Keratinocyte (primary cell): ENCODE data around the gene AFAP1L2. TPM values are rescaled to one million over a fixed set of nuclear protein-coding genes. Genes with fewer than 3 reads are reported as not detected.

Experiments
- DNase-seq: peaks from one replicate; pipeline ENCODE4 v3.0.0-alpha.2; 2011; ENCODE audit warnings: low read depth, missing footprints, low spot score
- FAIRE-seq: peaks from 2 replicates; lab custom pipeline; 2011; peaks lifted over from hg19 to GRCh38; lab: Jason Lieb, UNC
- H2AFZ ChIP-seq: 2 replicates; pipeline ENCODE4 v1.6.0; 2012; ENCODE audit warnings: low read length, control low read depth, inconsistent platforms; ENCODE audit not compliant: control insufficient read depth
- H3K27ac ChIP-seq: 2 replicates; pipeline ENCODE4 v1.5.1; 2011; ENCODE audit warnings: low read length; ENCODE audit not compliant: control insufficient read depth, insufficient read depth
- H3K27me3 ChIP-seq: 3 replicates; pipeline ENCODE4 v1.6.0; 2011; ENCODE audit warnings: low read length; ENCODE audit not compliant: control insufficient read depth, insufficient read depth; ENCODE audit errors: extremely low read depth
- H3K36me3 ChIP-seq, 2 experiments: 2 replicates in 1 of 2; 3 replicates in 1 of 2; pipeline ENCODE4 v1.5.1; 2011; ENCODE audit warnings: low read length in 2 of 2, mild to moderate bottlenecking in 1 of 2; ENCODE audit not compliant: control insufficient read depth in 2 of 2, insufficient read depth in 2 of 2; ENCODE audit errors: extremely low read depth in 1 of 2
- H3K4me1 ChIP-seq: 3 replicates; pipeline ENCODE4 v1.5.1; 2011; ENCODE audit warnings: low read length; ENCODE audit not compliant: control insufficient read depth, insufficient read depth; ENCODE audit errors: extremely low read depth
- H3K4me2 ChIP-seq: 3 replicates; pipeline ENCODE4 v1.6.0; 2011; ENCODE audit warnings: low read depth, low read length; ENCODE audit not compliant: control insufficient read depth, insufficient read depth; ENCODE audit errors: extremely low read depth
- H3K4me3 ChIP-seq, 3 experiments: fragments of 200-600 bp in 1 of 3; sonication (generic) in 1 of 3; 2 replicates in 2 of 3; 3 replicates in 1 of 3; pipeline ENCODE4 v1.5.1; 2011 to 2016; ENCODE audit warnings: low read length in 3 of 3, mild to moderate bottlenecking in 3 of 3, control low read depth in 2 of 3, inconsistent platforms in 1 of 3, low read depth in 1 of 3, mixed read lengths in 1 of 3, mixed run types in 1 of 3, moderate library complexity in 1 of 3; ENCODE audit not compliant: control insufficient read depth in 2 of 3, insufficient read depth in 2 of 3; ENCODE audit errors: extremely low read depth in 1 of 3
- H3K79me2 ChIP-seq: 2 replicates; pipeline ENCODE4 v1.6.0; 2012; ENCODE audit warnings: low read length; ENCODE audit not compliant: control insufficient read depth, insufficient read depth
- H3K9ac ChIP-seq: 3 replicates; pipeline ENCODE4 v1.6.0; 2011; ENCODE audit warnings: low read length; ENCODE audit not compliant: control insufficient read depth, insufficient read depth; ENCODE audit errors: extremely low read depth
- H3K9me1 ChIP-seq: 3 replicates; pipeline ENCODE4 v1.6.0; 2011; ENCODE audit warnings: low read length; ENCODE audit not compliant: control insufficient read depth, insufficient read depth; ENCODE audit errors: extremely low read depth
- H3K9me3 ChIP-seq: 2 replicates; pipeline ENCODE4 v1.5.1; 2012; ENCODE audit warnings: low read depth, low read length; ENCODE audit not compliant: control insufficient read depth
- H4K20me1 ChIP-seq: 3 replicates; pipeline ENCODE4 v1.6.0; 2011; ENCODE audit warnings: low read length; ENCODE audit not compliant: control insufficient read depth, insufficient read depth; ENCODE audit errors: extremely low read depth
- CTCF ChIP-seq, 3 experiments: IDR thresholded peaks in 1 of 3; conservative IDR thresholded peaks in 1 of 3; optimal IDR thresholded peaks in 1 of 3; 2 replicates in 2 of 3; 3 replicates in 1 of 3; pipeline versions ENCODE3 to v1.5.1; 2011; ENCODE audit warnings: low read length in 3 of 3, mild to moderate bottlenecking in 3 of 3, moderate library complexity in 2 of 3, control low read depth in 1 of 3, inconsistent platforms in 1 of 3; ENCODE audit not compliant: insufficient read depth in 2 of 3; ENCODE audit errors: extremely low read depth in 1 of 3
- EZH2 ChIP-seq: IDR thresholded peaks from one replicate; pipeline ENCODE4 v1.6.1; 2012; ENCODE audit warnings: inconsistent platforms, mild to moderate bottlenecking, low read length, moderate library complexity
- dilution Hi-C: fragments of 300-500 bp; cut with MboI; formaldehyde crosslinking; loops from one replicate; pipeline ENCODE4 v1.7.0; 2020; ENCODE audit warnings: low sequenced_read_pairs; ENCODE audit not compliant: extremely low pct_ligation_motif_present
- polyA plus RNA-seq, 5 experiments: library from polyadenylated mRNA; depleted of rRNA in 3 of 5; stranded (reverse) in 3 of 5; stranded (forward) in 1 of 5; unstranded in 1 of 5; fragments of >200 nt; gene quantifications; 1 replicate in 1 of 5; 2 replicates in 3 of 5; 3 replicates in 1 of 5; pipeline versions ENCODE4 v1.2.1 to v1.2.3, GENCODE V29; 2011 to 2012; ENCODE audit warnings: missing spikeins in 2 of 5, low read depth in 1 of 5, low replicate concordance in 1 of 5

AFAP1L2 gene
- polyA plus RNA-seq, 1 donor (not counting 4 experiments of a cell fraction or from before 2014, with no cell fraction given), result 40.4 TPM

- Histone ChIP-seq H3K4me1 (peaks cover 24% of the 10 kb centered on the region), H3K27ac (no peak overlapping the region), H4K20me1 (no peaks in the 10 kb centered on the region), H2AFZ (no peak overlapping the region), H3K27me3 (no peaks in the 10 kb centered on the region), H3K79me2 (no peaks in the 10 kb centered on the region), H3K9ac (no peak overlapping the region), H3K9me1 (no peaks in the 10 kb centered on the region), H3K4me2 (no peak overlapping the region), H3K36me3 (no peaks in the 10 kb centered on the region), H3K4me3 (no peak overlapping the region), H3K9me3 (no peaks in the 10 kb centered on the region)
- DNase-seq (no peak), FAIRE-seq (no peak)
- TF ChIP-seq EZH2 (no peak), CTCF (optimal IDR thresholded peaks at IDR 0.05 in 1 of 3, IDR thresholded peaks at IDR 0.05 in 1 of 3, conservative IDR thresholded peaks at IDR 0.05 in 1 of 3; ENCODE audit: extremely low read depth in 1 of 3, insufficient read depth in 2 of 3, low read length in 3 of 3) (no peak)
- dilution Hi-C loops, result no loop called here
Measured at GRCh38 chr10:114276066-114276465, 128.2 kb downstream of the AFAP1L2 start.

GRCh38 chr10:114274616-114275453, 129.5 kb downstream of the AFAP1L2 start:
- TF ChIP-seq CTCF (optimal IDR thresholded peaks at IDR 0.05 in 1 of 3, IDR thresholded peaks at IDR 0.05 in 1 of 3, conservative IDR thresholded peaks at IDR 0.05 in 1 of 3; ENCODE audit: extremely low read depth in 1 of 3, insufficient read depth in 2 of 3, low read length in 3 of 3) (no peak), EZH2 (no peak)
- Histone ChIP-seq H3K36me3 (no peaks in the 10 kb centered on the region), H3K9ac (no peak overlapping the region), H3K4me3 (no peak overlapping the region), H3K27ac (no peak overlapping the region), H4K20me1 (no peaks in the 10 kb centered on the region), H3K4me2 (no peak overlapping the region), H2AFZ (no peak overlapping the region), H3K79me2 (no peaks in the 10 kb centered on the region), H3K9me3 (no peaks in the 10 kb centered on the region), H3K27me3 (no peaks in the 10 kb centered on the region), H3K9me1 (no peaks in the 10 kb centered on the region), H3K4me1 (peaks cover 24% of the 10 kb centered on the region)
- DNase-seq (no peak), FAIRE-seq (no peak)
- dilution Hi-C loops, result no loop called here
